Spinal cord (tissue), 10 donors: ENCODE measurements around the gene OOSP1. TPM values are rescaled to one million over a fixed set of nuclear protein-coding genes. Genes with fewer than 3 reads are reported as not detected.
"Not testable (repeated sequence)": the region's sequence is repeated elsewhere in the genome, so short reads cannot be mapped to it uniquely, and the experiment has no call there.

Experiments used
- DNase-seq, 6 donors: peaks; one replicate each; pipeline versions ENCODE4 v3.0.0 to v3.0.0-alpha.2; 2013 to 2015; ENCODE audit warnings: low spot score in 6 of 6, low read depth in 4 of 6
- H3K27ac ChIP-seq: one replicate; pipeline ENCODE4 v1.5.1; 2013; ENCODE audit warnings: low read depth, low read length, control low read depth
- H3K27me3 ChIP-seq: one replicate; pipeline ENCODE4 v1.6.1; 2013; ENCODE audit warnings: low read length; ENCODE audit not compliant: control insufficient read depth, insufficient read depth
- H3K36me3 ChIP-seq: one replicate; pipeline ENCODE4 v1.6.1; 2013; ENCODE audit warnings: low read length; ENCODE audit not compliant: control insufficient read depth, insufficient read depth
- H3K4me1 ChIP-seq: one replicate; pipeline ENCODE4 v1.6.1; 2013; ENCODE audit warnings: low read length; ENCODE audit not compliant: control insufficient read depth, insufficient read depth
- H3K4me3 ChIP-seq: one replicate; pipeline ENCODE4 v1.5.1; 2013; ENCODE audit warnings: low read depth, low read length, control low read depth
- H3K9me3 ChIP-seq: one replicate; pipeline ENCODE4 v1.6.1; 2013; ENCODE audit warnings: low read length; ENCODE audit not compliant: control insufficient read depth, insufficient read depth
- WGBS: methylation state at CpG from one replicate; pipeline ENCODE4 v1.1.5; 2013; ENCODE audit warnings: missing lambda C conversion rate; ENCODE audit not compliant: insufficient coverage; 5-methylcytosine and 5-hydroxymethylcytosine counted together
- long read RNA-seq, 4 donors: transcript quantifications; one replicate each; lab custom pipeline, GENCODE V29; 2026
- polyA plus RNA-seq, 2 donors: library from polyadenylated mRNA; unstranded; fragments of 120-200 nt; gene quantifications; one replicate each; pipeline ENCODE4 v1.2.1, GENCODE V29; 2013; ENCODE audit not compliant: insufficient read length in 2 of 2
- total RNA-seq, 2 donors: library from RNA; depleted of rRNA in 1 of 2; stranded (reverse); fragments of 120-200 nt in 1 of 2; fragments of >200 nt in 1 of 2; gene quantifications; one replicate each; pipeline versions ENCODE4 v1.2.3 to v1.2.4, GENCODE V29; 2013 to 2014
- donor health status: healthy.

The OOSP1 gene, protein sequence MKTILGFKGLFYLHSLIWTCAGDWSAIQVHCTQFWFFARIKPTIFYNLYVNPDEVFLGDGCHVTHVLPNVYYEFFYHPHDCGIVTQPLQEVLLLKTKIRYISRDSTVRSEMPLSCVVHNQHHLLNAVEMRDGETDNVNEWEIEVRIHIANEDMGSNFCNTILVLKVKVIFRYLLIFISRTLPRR
- total RNA-seq (not detected), polyA plus RNA-seq (not detected)
- long read RNA-seq, donor 1 = 0 reads
- long read RNA-seq, donor 2 = 0 reads
- long read RNA-seq, donor 3 = 0 reads
- long read RNA-seq, donor 4 = 0 reads

- DNase-seq = no peak
- no peaks in the 10 kb centered on the region for H3K4me1 ChIP-seq
- no peaks in the 10 kb centered on the region for H3K27me3 ChIP-seq
- 100% methylated on average over 1 of the region's 2 CpGs for WGBS
- no peak within 1 kb of the TSS for H3K27ac ChIP-seq
- no peak within 1 kb of the TSS for H3K4me3 ChIP-seq
- no peaks in the 10 kb centered on the region for H3K36me3 ChIP-seq
- H3K9me3 ChIP-seq = no peaks in the 10 kb centered on the region
These were observed at the start of gene OOSP1 for GRCh38 chr11:59938132-59938531. TSS of gene OOSP1 (plus strand) at chr11:59938432. CDS start at chr11:59938455, 23 bp downstream.

GRCh38 chr11:59891781-59892181 lies 46.5 kb upstream of the OOSP1 start:
- Histone ChIP-seq H3K4me1 (no peaks in the 10 kb centered on the region), H3K9me3 (peaks cover 2% of the 10 kb centered on the region), H3K36me3 (no peaks in the 10 kb centered on the region), H3K4me3 (no peak overlapping the region), H3K27me3 (no peaks in the 10 kb centered on the region), H3K27ac (no peak overlapping the region)
- DNase-seq = no peak
- 22% methylated on average over 4 of the region's 4 CpGs for WGBS

- H3K36me3 ChIP-seq = no peaks in the 10 kb centered on the region
- H3K4me3 ChIP-seq = no peak overlapping the region
- H3K27me3 ChIP-seq = no peaks in the 10 kb centered on the region
- H3K27ac ChIP-seq = no peak overlapping the region
- H3K9me3 ChIP-seq = no peaks in the 10 kb centered on the region
- no peak for DNase-seq
- H3K4me1 ChIP-seq = no peaks in the 10 kb centered on the region
- 80% methylated on average over 1 of the region's 1 CpG for WGBS
These were observed 43.6 kb upstream of the OOSP1 start for GRCh38 chr11:59894616-59895015.

DNA sequence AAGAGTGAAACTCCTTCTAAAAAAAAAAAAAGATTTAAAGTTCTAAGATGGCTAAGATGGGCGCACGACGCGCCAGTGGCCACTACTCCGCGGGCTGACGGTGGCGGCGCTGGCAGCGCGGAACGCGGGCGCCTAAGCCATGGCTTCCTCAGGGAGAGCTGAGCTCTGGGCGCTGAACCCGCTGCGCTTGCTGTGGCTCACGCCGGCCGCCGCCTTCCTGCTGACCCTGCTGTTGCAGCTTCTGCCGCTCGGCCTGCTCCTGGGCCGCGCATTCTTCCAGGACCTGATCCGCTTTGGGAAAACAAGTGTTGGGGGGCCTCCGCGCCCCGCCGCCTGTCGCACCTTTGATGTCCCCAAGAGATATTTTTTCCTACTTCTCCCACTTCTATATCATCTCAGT lies 40.2 kb upstream of the OOSP1 start:
- H3K9me3 ChIP-seq = no peaks in the 10 kb centered on the region
- no peaks in the 10 kb centered on the region for H3K36me3 ChIP-seq
- H3K4me1 ChIP-seq = no peaks in the 10 kb centered on the region
- no peaks in the 10 kb centered on the region for H3K27me3 ChIP-seq
- DNase-seq = no peak
- no peak overlapping the region for H3K4me3 ChIP-seq
- no peak overlapping the region for H3K27ac ChIP-seq
- 95% methylated on average over 30 of the region's 31 CpGs for WGBS

GRCh38 chr11:59898650-59899049 lies 39.6 kb upstream of the OOSP1 start:
- no peaks in the 10 kb centered on the region for H3K36me3 ChIP-seq
- WGBS = 95% methylated on average over 5 of the region's 7 CpGs
- no peak overlapping the region for H3K4me3 ChIP-seq
- no peak for DNase-seq
- H3K27ac ChIP-seq = no peak overlapping the region
- H3K4me1 ChIP-seq = no peaks in the 10 kb centered on the region
- H3K9me3 ChIP-seq = no peaks in the 10 kb centered on the region
- H3K27me3 ChIP-seq = no peaks in the 10 kb centered on the region

DNA sequence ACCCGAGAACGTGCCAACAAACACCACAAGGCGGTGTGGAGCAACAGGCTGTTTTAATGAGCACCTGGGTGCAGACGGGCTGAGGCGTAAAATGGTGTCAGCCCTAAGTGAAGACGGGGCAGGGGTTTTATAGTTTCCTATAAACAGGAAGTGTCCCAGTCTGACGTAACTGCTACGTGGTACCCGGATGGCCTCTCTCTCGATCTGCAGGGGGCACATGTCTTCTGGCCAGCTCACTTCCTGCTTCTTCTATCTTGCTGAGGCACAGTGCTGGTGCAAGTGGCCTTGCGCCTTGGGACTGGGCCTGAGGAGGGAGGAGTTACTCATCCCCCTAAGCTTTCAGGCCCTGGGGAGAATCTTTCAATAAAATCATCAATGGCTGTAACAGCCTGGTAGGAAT lies 38.7 kb upstream of the OOSP1 start:
- no peak for DNase-seq
- no peaks in the 10 kb centered on the region for H3K4me1 ChIP-seq
- 83% methylated on average over 10 of the region's 11 CpGs for WGBS
- no peaks in the 10 kb centered on the region for H3K36me3 ChIP-seq
- H3K27me3 ChIP-seq = no peaks in the 10 kb centered on the region
- no peaks in the 10 kb centered on the region for H3K9me3 ChIP-seq
- no peak overlapping the region for H3K27ac ChIP-seq
- no peak overlapping the region for H3K4me3 ChIP-seq

GRCh38 chr11:59900366-59901126 lies 37.7 kb upstream of the OOSP1 start:
- peak in 2 of 6 donors; percentile 15 to 49 for DNase-seq
- Histone ChIP-seq H3K36me3 (no peaks in the 10 kb centered on the region), H3K27me3 (no peaks in the 10 kb centered on the region), H3K9me3 (no peaks in the 10 kb centered on the region), H3K4me3 (no peak overlapping the region), H3K4me1 (no peaks in the 10 kb centered on the region), H3K27ac (no peak overlapping the region)
- 60% methylated on average over 1 of the region's 6 CpGs for WGBS

GRCh38 chr11:59901306-59901705 lies 36.9 kb upstream of the OOSP1 start:
- Histone ChIP-seq H3K27me3 (no peaks in the 10 kb centered on the region), H3K9me3 (no peaks in the 10 kb centered on the region), H3K27ac (no peak overlapping the region), H3K4me1 (no peaks in the 10 kb centered on the region), H3K36me3 (no peaks in the 10 kb centered on the region), H3K4me3 (no peak overlapping the region)
- WGBS = no CpG with 5 or more reads among the region's 1 CpG
- peak in 2 of 6 donors; percentile 30 to 34 for DNase-seq

- H3K9me3 ChIP-seq, H3K27ac ChIP-seq, DNase-seq, H3K4me3 ChIP-seq, H3K4me1 ChIP-seq, H3K27me3 ChIP-seq, H3K36me3 ChIP-seq: not testable (repeated sequence)
- WGBS = no CpG with 5 or more reads among the region's 2 CpGs
These were observed 34.7 kb upstream of the OOSP1 start for GRCh38 chr11:59903569-59903968.

- Histone ChIP-seq H3K9me3 (peaks cover 3% of the 10 kb centered on the region), H3K27me3 (no peaks in the 10 kb centered on the region), H3K27ac (no peak overlapping the region), H3K36me3 (no peaks in the 10 kb centered on the region), H3K4me1 (no peaks in the 10 kb centered on the region), H3K4me3 (no peak overlapping the region)
- no CpG with 5 or more reads among the region's 2 CpGs for WGBS
- no peak for DNase-seq
These were observed 19.8 kb upstream of the OOSP1 start for GRCh38 chr11:59918480-59918879.
